SK-N-SH treated with all-trans-retinoic acid at 6 μM for 48 hours (cell line): ENCODE measurements around the gene ASL.
"Not testable (repeated sequence)": the region's sequence is repeated elsewhere in the genome, so short reads cannot be mapped to it uniquely, and the experiment has no call there.

Experiments
- ATAC-seq: fragments of 200-7000 bp; cut with Tn5 transposase; 3 replicates; pipeline ENCODE4 v1.9.1; 2020; ENCODE audit warnings: mild to moderate bottlenecking, moderate library complexity
- ARNTL ChIP-seq: fragments of 450-650 bp; formaldehyde crosslinking; IDR thresholded peaks from 2 replicates; pipeline ENCODE4 v1.5.0; 2020; ENCODE audit warnings: low read depth, mild to moderate bottlenecking, moderate library complexity, borderline replicate concordance
- BACH2 ChIP-seq: fragments of 250-450 bp; sonication (Bioruptor Pico); IDR thresholded peaks from 2 replicates; pipeline ENCODE4 v1.9.0; 2021; ENCODE audit warnings: mild to moderate bottlenecking, borderline replicate concordance
- CSDC2 ChIP-seq: fragments of 250-450 bp; sonication (Bioruptor Pico); IDR thresholded peaks from 2 replicates; pipeline ENCODE4 v1.5.0; 2020; ENCODE audit warnings: mild to moderate bottlenecking, moderate library complexity
- ESRRG ChIP-seq: fragments of 250-450 bp; sonication (Bioruptor Pico); IDR thresholded peaks from 2 replicates; pipeline ENCODE4 v1.6.1; 2021; ENCODE audit warnings: mild to moderate bottlenecking
- GLIS3 ChIP-seq: fragments of 250-450 bp; sonication (Bioruptor Pico); IDR thresholded peaks from 2 replicates; pipeline ENCODE4 v1.5.0; 2020; ENCODE audit warnings: mild to moderate bottlenecking, moderate library complexity
- ISL1 ChIP-seq: fragments of 250-450 bp; sonication (Bioruptor Pico); IDR thresholded peaks from 2 replicates; pipeline ENCODE4 v2.1.2; 2022; ENCODE audit warnings: mild to moderate bottlenecking, moderate library complexity
- OSR1 ChIP-seq: fragments of 250-450 bp; sonication (Bioruptor Pico); IDR thresholded peaks from 2 replicates; pipeline ENCODE4 v1.8.0; 2022; ENCODE audit warnings: moderate library complexity, mild to moderate bottlenecking, inconsistent platforms
- PPARA ChIP-seq: fragments of 250-450 bp; sonication (Bioruptor Pico); IDR thresholded peaks from 2 replicates; pipeline ENCODE4 v1.5.0; 2020; ENCODE audit warnings: mild to moderate bottlenecking, borderline replicate concordance
- RARB ChIP-seq: fragments of 250-450 bp; sonication (Bioruptor Pico); IDR thresholded peaks from 2 replicates; pipeline ENCODE4 v1.8.0; 2021; ENCODE audit warnings: mild to moderate bottlenecking, moderate library complexity
- SNAI2 ChIP-seq: fragments of 250-450 bp; sonication (Bioruptor Pico); IDR thresholded peaks from 2 replicates; pipeline ENCODE4 v1.5.0; 2020; ENCODE audit warnings: mild to moderate bottlenecking, moderate library complexity
- TCF4 ChIP-seq: fragments of 250-450 bp; sonication (Bioruptor Pico); IDR thresholded peaks from 2 replicates; pipeline ENCODE4 v1.8.0; 2021; ENCODE audit warnings: mild to moderate bottlenecking, moderate library complexity, borderline replicate concordance
- TOX ChIP-seq: fragments of 250-450 bp; sonication (Bioruptor Pico); IDR thresholded peaks from 2 replicates; pipeline ENCODE4 v1.8.0; 2021; ENCODE audit warnings: mild to moderate bottlenecking, moderate library complexity, borderline replicate concordance
- ZC3H10 ChIP-seq: fragments of 250-450 bp; sonication (Bioruptor Pico); IDR thresholded peaks from 2 replicates; pipeline ENCODE4 v1.5.1; 2021; ENCODE audit warnings: mild to moderate bottlenecking, moderate library complexity
- ZFP3 ChIP-seq: fragments of 250-450 bp; sonication (Bioruptor Pico); IDR thresholded peaks from 2 replicates; pipeline ENCODE4 v1.5.0; 2020; ENCODE audit warnings: mild to moderate bottlenecking, moderate library complexity
- ZFP30 ChIP-seq: fragments of 450-650 bp; formaldehyde crosslinking; IDR thresholded peaks from 2 replicates; pipeline ENCODE4 v1.5.0; 2022; ENCODE audit warnings: mild to moderate bottlenecking, moderate library complexity
- ZNF565 ChIP-seq: fragments of 450-650 bp; formaldehyde crosslinking; conservative IDR thresholded peaks from 2 replicates; pipeline ENCODE4 v1.5.0; 2020; ENCODE audit warnings: low read depth, mild to moderate bottlenecking, moderate library complexity
- ZNF70 ChIP-seq: fragments of 450-650 bp; formaldehyde crosslinking; IDR thresholded peaks from 2 replicates; pipeline ENCODE4 v1.5.0; 2020; ENCODE audit warnings: mild to moderate bottlenecking, moderate library complexity
- ZNF8 ChIP-seq: fragments of 450-650 bp; formaldehyde crosslinking; IDR thresholded peaks from 2 replicates; pipeline ENCODE4 v1.5.0; 2020; ENCODE audit warnings: mild to moderate bottlenecking, moderate library complexity
- TF ChIP-seq, protein P1 (sequence below): fragments of 250-450 bp; sonication (Bioruptor Pico); IDR thresholded peaks from 2 replicates; pipeline ENCODE4 v1.5.0; 2020; ENCODE audit warnings: mild to moderate bottlenecking, moderate library complexity
- TF ChIP-seq, protein P2 (sequence below): fragments of 250-450 bp; sonication (Bioruptor Pico); IDR thresholded peaks from 2 replicates; pipeline ENCODE4 v1.8.0; 2020; ENCODE audit warnings: mild to moderate bottlenecking, moderate library complexity, borderline replicate concordance
- TF ChIP-seq, protein P3 (sequence below): fragments of 250-450 bp; sonication (Bioruptor Pico); IDR thresholded peaks from 2 replicates; pipeline ENCODE4 v1.5.1; 2020; ENCODE audit warnings: low read depth, mild to moderate bottlenecking, moderate library complexity
- TF ChIP-seq, protein P4 (sequence below): fragments of 250-450 bp; sonication (Bioruptor Pico); IDR thresholded peaks from 2 replicates; pipeline ENCODE4 v1.5.1; 2021; ENCODE audit warnings: mild to moderate bottlenecking, moderate library complexity
- TF ChIP-seq, protein P5 (sequence below): fragments of 250-450 bp; sonication (Bioruptor Pico); IDR thresholded peaks from 2 replicates; pipeline ENCODE4 v1.8.0; 2021; ENCODE audit warnings: low read depth, mild to moderate bottlenecking, moderate library complexity, borderline replicate concordance

Gene ASL

DNA sequence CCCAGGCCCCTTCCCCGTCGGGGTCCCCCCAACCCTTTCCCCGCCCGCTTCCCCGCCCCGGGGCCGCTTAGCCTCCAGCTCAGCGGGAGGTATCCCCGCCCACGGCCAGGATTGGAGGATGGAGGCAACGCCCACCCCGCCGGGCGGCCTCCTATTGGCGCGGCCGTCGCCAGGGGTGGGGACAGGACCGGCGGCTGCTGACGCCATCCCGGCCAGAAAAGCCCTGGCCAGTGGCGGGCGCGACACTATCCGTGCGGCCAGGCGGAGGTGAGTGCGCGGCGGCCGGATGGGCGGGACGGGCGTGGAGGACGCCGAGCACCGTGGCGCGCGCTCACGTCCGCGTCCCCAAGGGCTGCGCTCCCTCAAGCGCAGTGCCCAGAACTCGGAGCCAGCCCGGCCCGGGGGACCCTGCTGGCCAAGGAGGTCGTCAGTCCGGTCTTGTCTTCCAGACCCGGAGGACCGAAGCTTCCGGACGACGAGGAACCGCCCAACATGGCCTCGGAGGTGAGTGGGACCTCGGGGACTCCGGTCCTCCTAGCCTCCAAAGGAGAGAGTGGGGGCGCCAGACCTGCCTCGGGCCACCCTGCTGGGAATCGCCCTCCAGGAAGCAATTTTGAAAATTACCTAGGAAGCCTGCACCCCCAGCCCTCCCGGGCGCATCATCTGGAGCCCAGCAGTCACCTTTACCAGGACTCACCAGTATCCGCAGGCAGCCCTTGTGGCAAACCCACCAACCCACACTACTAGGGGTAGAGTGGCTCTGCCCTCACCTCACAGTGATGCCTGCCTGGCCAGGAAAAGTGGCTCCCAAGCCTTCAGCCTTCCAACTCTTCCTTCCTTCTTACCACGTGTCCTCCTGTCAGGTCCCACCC, at the start of gene ASL:
ASL (plus strand) TSS at position 230 of the 872 bp plus-strand sequence; CDS start at position 493, 263 bp downstream.
- TF ChIP-seq SNAI2 (CRISPR knock-in tag): no peak
- TF ChIP-seq ZFP3 (CRISPR knock-in tag): peak; percentile 57; the same call in 1 of the 2 replicates
- ATAC-seq: peak; percentile 99

DNA sequence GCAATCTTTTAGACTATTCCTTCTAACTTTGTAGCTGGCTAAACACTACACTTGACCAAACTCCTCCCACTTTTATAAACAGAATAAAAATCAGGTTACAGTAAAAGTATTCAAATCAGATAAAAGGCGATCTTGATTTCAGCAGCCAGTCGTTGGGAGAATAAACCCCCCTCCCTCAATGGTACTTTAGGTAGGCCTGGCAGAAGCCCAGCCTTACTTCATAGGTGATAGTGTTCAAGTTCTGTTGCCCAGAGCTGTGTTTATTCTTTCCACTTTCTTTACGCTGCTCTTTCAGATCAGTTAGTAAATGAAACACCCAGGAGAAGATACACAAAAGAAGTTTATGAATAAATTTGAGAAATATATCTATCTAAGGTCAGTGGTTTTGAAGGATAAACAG, 47.3 kb upstream of the ASL start:
- not testable (repeated sequence) for ATAC-seq

DNA sequence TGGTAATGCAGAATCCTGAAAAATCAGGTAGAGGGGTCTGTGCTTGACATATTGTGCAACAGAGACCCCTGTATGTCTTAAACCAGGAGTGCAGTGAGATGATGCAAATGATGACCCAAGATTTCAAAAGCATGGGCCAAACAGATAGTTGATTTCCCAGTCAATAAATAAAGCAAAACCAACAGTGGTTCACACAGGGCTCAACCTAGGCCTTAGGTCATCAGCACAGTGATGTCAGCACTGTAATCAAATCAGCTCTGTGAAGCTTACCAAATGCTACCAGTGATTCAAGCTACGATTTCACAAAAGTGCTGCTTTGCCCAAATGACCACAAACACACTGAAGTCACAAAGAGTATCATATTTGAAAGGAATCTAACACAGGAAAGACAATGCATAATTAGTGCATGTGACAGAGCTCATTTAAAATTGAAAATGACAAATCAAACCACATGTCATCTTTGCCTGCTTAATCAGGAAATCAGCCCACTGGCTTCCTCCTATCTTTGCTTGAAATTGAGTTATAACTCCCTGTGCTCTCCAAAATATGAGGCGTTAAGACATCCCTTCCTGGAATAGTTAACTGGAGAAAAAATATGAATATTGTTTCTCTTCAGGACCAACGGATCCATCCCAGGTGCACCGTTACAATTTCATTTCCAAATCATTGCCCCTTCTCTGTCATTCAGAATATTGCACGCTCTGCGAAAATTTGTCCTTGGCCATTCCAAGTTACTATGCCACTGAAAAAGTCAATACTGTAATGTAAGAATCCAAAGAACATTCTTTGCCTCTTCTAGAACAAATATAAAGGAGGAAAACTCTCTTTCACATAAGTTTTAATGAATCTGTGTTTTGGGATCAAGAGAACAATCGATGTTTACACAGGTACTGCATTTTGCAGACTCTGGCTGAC, 41.9 kb upstream of the ASL start:
- TF ChIP-seq OSR1 (no peak), ZFP3 (CRISPR knock-in tag) (peak; percentile 87), TCF4 (CRISPR knock-in tag) (peak; percentile 76), ZNF565 (CRISPR knock-in tag) (no peak), BACH2 (no peak), GLIS3 (CRISPR knock-in tag) (peak; percentile 87), RARB (CRISPR knock-in tag) (no peak), SNAI2 (CRISPR knock-in tag) (peak; percentile 96), ZC3H10 (0 out of 2 replicates have a peak, but pooled peaks have one; percentile 84), TOX (CRISPR knock-in tag) (no peak), ISL1 (CRISPR knock-in tag) (peak; percentile 77), ZFP30 (CRISPR knock-in tag) (no peak), ESRRG (no peak), ZNF70 (0 out of 2 replicates have a peak, but pooled peaks have one; percentile 11), ARNTL (CRISPR knock-in tag) (no peak), CSDC2 (CRISPR knock-in tag) (peak; percentile 96), PPARA (CRISPR knock-in tag) (no peak; the same call in 1 of the 2 replicates), ZNF8 (CRISPR knock-in tag) (peak; percentile 32; the same call in 1 of the 2 replicates)
- TF ChIP-seq, protein P1, sequence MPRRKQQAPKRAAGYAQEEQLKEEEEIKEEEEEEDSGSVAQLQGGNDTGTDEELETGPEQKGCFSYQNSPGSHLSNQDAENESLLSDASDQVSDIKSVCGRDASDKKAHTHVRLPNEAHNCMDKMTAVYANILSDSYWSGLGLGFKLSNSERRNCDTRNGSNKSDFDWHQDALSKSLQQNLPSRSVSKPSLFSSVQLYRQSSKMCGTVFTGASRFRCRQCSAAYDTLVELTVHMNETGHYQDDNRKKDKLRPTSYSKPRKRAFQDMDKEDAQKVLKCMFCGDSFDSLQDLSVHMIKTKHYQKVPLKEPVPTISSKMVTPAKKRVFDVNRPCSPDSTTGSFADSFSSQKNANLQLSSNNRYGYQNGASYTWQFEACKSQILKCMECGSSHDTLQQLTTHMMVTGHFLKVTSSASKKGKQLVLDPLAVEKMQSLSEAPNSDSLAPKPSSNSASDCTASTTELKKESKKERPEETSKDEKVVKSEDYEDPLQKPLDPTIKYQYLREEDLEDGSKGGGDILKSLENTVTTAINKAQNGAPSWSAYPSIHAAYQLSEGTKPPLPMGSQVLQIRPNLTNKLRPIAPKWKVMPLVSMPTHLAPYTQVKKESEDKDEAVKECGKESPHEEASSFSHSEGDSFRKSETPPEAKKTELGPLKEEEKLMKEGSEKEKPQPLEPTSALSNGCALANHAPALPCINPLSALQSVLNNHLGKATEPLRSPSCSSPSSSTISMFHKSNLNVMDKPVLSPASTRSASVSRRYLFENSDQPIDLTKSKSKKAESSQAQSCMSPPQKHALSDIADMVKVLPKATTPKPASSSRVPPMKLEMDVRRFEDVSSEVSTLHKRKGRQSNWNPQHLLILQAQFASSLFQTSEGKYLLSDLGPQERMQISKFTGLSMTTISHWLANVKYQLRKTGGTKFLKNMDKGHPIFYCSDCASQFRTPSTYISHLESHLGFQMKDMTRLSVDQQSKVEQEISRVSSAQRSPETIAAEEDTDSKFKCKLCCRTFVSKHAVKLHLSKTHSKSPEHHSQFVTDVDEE (CRISPR knock-in tag): peak; percentile 93
- TF ChIP-seq, protein P2, sequence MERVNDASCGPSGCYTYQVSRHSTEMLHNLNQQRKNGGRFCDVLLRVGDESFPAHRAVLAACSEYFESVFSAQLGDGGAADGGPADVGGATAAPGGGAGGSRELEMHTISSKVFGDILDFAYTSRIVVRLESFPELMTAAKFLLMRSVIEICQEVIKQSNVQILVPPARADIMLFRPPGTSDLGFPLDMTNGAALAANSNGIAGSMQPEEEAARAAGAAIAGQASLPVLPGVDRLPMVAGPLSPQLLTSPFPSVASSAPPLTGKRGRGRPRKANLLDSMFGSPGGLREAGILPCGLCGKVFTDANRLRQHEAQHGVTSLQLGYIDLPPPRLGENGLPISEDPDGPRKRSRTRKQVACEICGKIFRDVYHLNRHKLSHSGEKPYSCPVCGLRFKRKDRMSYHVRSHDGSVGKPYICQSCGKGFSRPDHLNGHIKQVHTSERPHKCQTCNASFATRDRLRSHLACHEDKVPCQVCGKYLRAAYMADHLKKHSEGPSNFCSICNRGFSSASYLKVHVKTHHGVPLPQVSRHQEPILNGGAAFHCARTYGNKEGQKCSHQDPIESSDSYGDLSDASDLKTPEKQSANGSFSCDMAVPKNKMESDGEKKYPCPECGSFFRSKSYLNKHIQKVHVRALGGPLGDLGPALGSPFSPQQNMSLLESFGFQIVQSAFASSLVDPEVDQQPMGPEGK (CRISPR knock-in tag): peak; percentile 45; the same call in 1 of the 2 replicates
- TF ChIP-seq, protein P3, sequence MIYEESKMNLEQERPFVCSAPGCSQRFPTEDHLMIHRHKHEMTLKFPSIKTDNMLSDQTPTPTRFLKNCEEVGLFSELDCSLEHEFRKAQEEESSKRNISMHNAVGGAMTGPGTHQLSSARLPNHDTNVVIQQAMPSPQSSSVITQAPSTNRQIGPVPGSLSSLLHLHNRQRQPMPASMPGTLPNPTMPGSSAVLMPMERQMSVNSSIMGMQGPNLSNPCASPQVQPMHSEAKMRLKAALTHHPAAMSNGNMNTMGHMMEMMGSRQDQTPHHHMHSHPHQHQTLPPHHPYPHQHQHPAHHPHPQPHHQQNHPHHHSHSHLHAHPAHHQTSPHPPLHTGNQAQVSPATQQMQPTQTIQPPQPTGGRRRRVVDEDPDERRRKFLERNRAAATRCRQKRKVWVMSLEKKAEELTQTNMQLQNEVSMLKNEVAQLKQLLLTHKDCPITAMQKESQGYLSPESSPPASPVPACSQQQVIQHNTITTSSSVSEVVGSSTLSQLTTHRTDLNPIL (CRISPR knock-in tag): peak; percentile 89
- TF ChIP-seq, protein P4, sequence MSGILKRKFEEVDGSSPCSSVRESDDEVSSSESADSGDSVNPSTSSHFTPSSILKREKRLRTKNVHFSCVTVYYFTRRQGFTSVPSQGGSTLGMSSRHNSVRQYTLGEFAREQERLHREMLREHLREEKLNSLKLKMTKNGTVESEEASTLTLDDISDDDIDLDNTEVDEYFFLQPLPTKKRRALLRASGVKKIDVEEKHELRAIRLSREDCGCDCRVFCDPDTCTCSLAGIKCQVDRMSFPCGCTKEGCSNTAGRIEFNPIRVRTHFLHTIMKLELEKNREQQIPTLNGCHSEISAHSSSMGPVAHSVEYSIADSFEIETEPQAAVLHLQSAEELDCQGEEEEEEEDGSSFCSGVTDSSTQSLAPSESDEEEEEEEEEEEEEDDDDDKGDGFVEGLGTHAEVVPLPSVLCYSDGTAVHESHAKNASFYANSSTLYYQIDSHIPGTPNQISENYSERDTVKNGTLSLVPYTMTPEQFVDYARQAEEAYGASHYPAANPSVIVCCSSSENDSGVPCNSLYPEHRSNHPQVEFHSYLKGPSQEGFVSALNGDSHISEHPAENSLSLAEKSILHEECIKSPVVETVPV: peak; percentile 66
- TF ChIP-seq, protein P5, sequence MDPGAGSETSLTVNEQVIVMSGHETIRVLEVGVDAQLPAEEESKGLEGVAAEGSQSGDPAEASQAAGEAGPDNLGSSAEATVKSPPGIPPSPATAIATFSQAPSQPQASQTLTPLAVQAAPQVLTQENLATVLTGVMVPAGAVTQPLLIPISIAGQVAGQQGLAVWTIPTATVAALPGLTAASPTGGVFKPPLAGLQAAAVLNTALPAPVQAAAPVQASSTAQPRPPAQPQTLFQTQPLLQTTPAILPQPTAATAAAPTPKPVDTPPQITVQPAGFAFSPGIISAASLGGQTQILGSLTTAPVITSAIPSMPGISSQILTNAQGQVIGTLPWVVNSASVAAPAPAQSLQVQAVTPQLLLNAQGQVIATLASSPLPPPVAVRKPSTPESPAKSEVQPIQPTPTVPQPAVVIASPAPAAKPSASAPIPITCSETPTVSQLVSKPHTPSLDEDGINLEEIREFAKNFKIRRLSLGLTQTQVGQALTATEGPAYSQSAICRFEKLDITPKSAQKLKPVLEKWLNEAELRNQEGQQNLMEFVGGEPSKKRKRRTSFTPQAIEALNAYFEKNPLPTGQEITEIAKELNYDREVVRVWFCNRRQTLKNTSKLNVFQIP (CRISPR knock-in tag): no peak
- ATAC-seq: peak; percentile 75
